GM12878 (cell line): ENCODE measurements around the gene LYPD5. TPM values are rescaled to one million over a fixed set of nuclear protein-coding genes. Genes with fewer than 3 reads are reported as not detected.

ENCODE experiments used
- ATAC-seq: fragments of 200-7000 bp; cut with Tn5 transposase; 3 replicates; pipeline ENCODE4 v1.9.1; 2020; ENCODE audit warnings: mild to moderate bottlenecking, moderate library complexity
- BruUV-seq: library from RNA; stranded (reverse); fragments of 400-500 nt; replicated peaks from 2 replicates; lab custom pipeline; 2021; lab: Mats Ljungman, UMichigan
- CTCF ChIA-PET: fragments of 300-600 bp; sonication (Branson Sonifier 250); formaldehyde crosslinking; extraction: SDS; loops from one replicate; lab custom pipeline; 2021; ENCODE audit warnings: inconsistent platforms; lab: Yijun Ruan, JAX
- POLR2A ChIA-PET: fragments of 350-600 bp; formaldehyde crosslinking; extraction: SDS; loops from one replicate; lab custom pipeline; 2021; ENCODE audit warnings: inconsistent platforms; lab: Charles Lee
- RAD21 ChIA-PET: fragments of 300-600 bp; sonication (Branson Sonifier 250); formaldehyde crosslinking; loops from one replicate; lab custom pipeline; 2023; ENCODE audit warnings: antibody characterized with exemption; ENCODE audit not compliant: unreplicated experiment; lab: Charles Lee
- SMC1A ChIA-PET: fragments of 300-600 bp; sonication (Branson Sonifier 250); formaldehyde crosslinking; loops from one replicate; lab custom pipeline; 2023; ENCODE audit not compliant: unreplicated experiment, uncharacterized antibody; lab: Charles Lee
- DNase-seq: peaks from one replicate; pipeline ENCODE4 v3.0.0-alpha.2; 2011; ENCODE audit warnings: low read depth, low spot score
- FAIRE-seq: peaks from 3 replicates; lab custom pipeline; 2011; peaks lifted over from hg19 to GRCh38; lab: Jason Lieb, UNC
- H2AFZ ChIP-seq: 2 replicates; pipeline ENCODE4 v1.6.0; 2011; ENCODE audit warnings: low read depth, low read length, control low read depth; ENCODE audit not compliant: control insufficient read depth
- H3K27ac ChIP-seq: 2 replicates; pipeline ENCODE4 v1.5.1; 2011; ENCODE audit warnings: control low read depth; ENCODE audit not compliant: control insufficient read depth, insufficient read depth
- H3K27me3 ChIP-seq, 2 experiments: replicated peaks in 1 of 2; 2 replicates each; pipeline versions ENCODE4 v1.6.0 to v1.6.1; 2011; ENCODE audit warnings: low read length in 1 of 2; ENCODE audit not compliant: control insufficient read depth in 2 of 2, insufficient read depth in 2 of 2
- H3K36me3 ChIP-seq, 2 experiments: 2 replicates each; pipeline ENCODE4 v1.5.1; 2011; ENCODE audit warnings: low read length in 1 of 2; ENCODE audit not compliant: control insufficient read depth in 2 of 2, insufficient read depth in 2 of 2
- H3K4me1 ChIP-seq: 2 replicates; pipeline ENCODE4 v1.6.1; 2011; ENCODE audit warnings: mild to moderate bottlenecking, low read length, moderate library complexity, mixed read lengths; ENCODE audit not compliant: control insufficient read depth, insufficient read depth
- H3K4me2 ChIP-seq: 2 replicates; pipeline ENCODE4 v1.6.0; 2011; ENCODE audit warnings: control low read depth; ENCODE audit not compliant: control insufficient read depth, insufficient read depth
- H3K4me3 ChIP-seq: fragments of 200-600 bp; sonication (generic); 2 replicates; pipeline ENCODE4 v1.5.1; 2016
- H3K79me2 ChIP-seq: 2 replicates; pipeline ENCODE4 v1.6.0; 2011; ENCODE audit warnings: low read length; ENCODE audit not compliant: control insufficient read depth, insufficient read depth
- H3K9ac ChIP-seq: 2 replicates; pipeline ENCODE4 v1.8.0; 2011; ENCODE audit warnings: low read length, control low read depth, mixed read lengths; ENCODE audit not compliant: control insufficient read depth, insufficient read depth
- H3K9me3 ChIP-seq: replicated peaks from 3 replicates; pipeline ENCODE4 v1.5.1; 2011; ENCODE audit warnings: mild to moderate bottlenecking, low read length; ENCODE audit not compliant: control insufficient read depth, insufficient read depth
- H4K20me1 ChIP-seq: 2 replicates; pipeline ENCODE4 v1.6.0; 2011; ENCODE audit not compliant: control insufficient read depth, insufficient read depth
- ESRRA ChIP-seq: IDR thresholded peaks from 2 replicates; pipeline ENCODE4 v1.6.1; 2012; ENCODE audit warnings: mild to moderate bottlenecking, low read length, improper control_type of control experiment
- FOXM1 ChIP-seq: IDR thresholded peaks from 2 replicates; pipeline ENCODE4 v1.6.1; 2012; ENCODE audit warnings: low read depth, mild to moderate bottlenecking, inconsistent platforms, low read length, moderate library complexity
- IKZF1 ChIP-seq: fragments of 450-650 bp; conservative IDR thresholded peaks from 2 replicates; pipeline ENCODE4 v1.6.1; 2017; ENCODE audit warnings: antibody characterized with exemption, mild to moderate bottlenecking
- IRF4 ChIP-seq: IDR thresholded peaks from 2 replicates; pipeline ENCODE4 v1.6.1; 2011; ENCODE audit warnings: low read depth, low read length
- MLLT1 ChIP-seq: fragments of 450-650 bp; IDR thresholded peaks from 2 replicates; pipeline ENCODE4 v1.6.1; 2016; ENCODE audit warnings: mild to moderate bottlenecking
- RFX5 ChIP-seq: IDR thresholded peaks from 2 replicates; pipeline ENCODE4 v1.6.1; 2011; ENCODE audit warnings: low read depth, low read length, improper control_type of control experiment
- USF2 ChIP-seq: IDR thresholded peaks from 2 replicates; pipeline ENCODE4 v1.6.1; 2011; ENCODE audit warnings: low read depth, low read length, improper control_type of control experiment, borderline replicate concordance
- WGBS: methylation state at CpG from one replicate; pipeline ENCODE4 v1.1.6; 2016; ENCODE audit warnings: low lambda C conversion rate; ENCODE audit not compliant: insufficient replicate concordance, insufficient coverage; ENCODE audit errors: missing lambda C conversion rate; 5-methylcytosine and 5-hydroxymethylcytosine counted together
- in situ Hi-C: fragments of 300-500 bp; cut with MboI; formaldehyde crosslinking; loops from 9 replicates; pipeline ENCODE4 v1.14.3; 2018; ENCODE audit warnings: mixed read lengths
- intact Hi-C: fragments of 100-400 bp; cut with micrococcal nuclease; formaldehyde crosslinking; loops from one replicate; pipeline ENCODE4 v1.14.2; 2022; ENCODE audit not compliant: unreplicated experiment
- polyA plus RNA-seq, 11 experiments: library from polyadenylated mRNA; depleted of rRNA in 4 of 11; unstranded in 6 of 11; stranded (reverse) in 5 of 11; fragments of >200 nt; fragmentation: Nextera tagmentation in 4 of 11; fragmentation: Illumina TruSeq in 1 of 11; extraction: Ambion mirVana in 4 of 11; extraction: Trizol in 1 of 11; gene quantifications; 1 replicate in 1 of 11; 2 replicates in 10 of 11; pipeline versions ENCODE4 v1.2.1 to v1.2.3, GENCODE V29; 2011 to 2016; ENCODE audit warnings: inconsistent platforms in 2 of 11, missing spikeins in 2 of 11, low read depth in 1 of 11
- total RNA-seq, 4 experiments: library from RNA; depleted of rRNA in 3 of 4; stranded (reverse); fragments of >200 nt in 3 of 4; fragmentation: Illumina TruSeq in 1 of 4; extraction: Trizol in 1 of 4; gene quantifications; 2 replicates each; pipeline versions ENCODE4 v1.2.1 to v1.2.3, GENCODE V29; 2013 to 2021
- TF ChIP-seq, protein P1 (sequence below), 3 experiments: IDR thresholded peaks in 2 of 3; conservative IDR thresholded peaks in 1 of 3; 2 replicates each; pipeline ENCODE4 v1.5.1; 2011; ENCODE audit warnings: low read depth in 3 of 3, low read length in 3 of 3, mild to moderate bottlenecking in 3 of 3, control low read depth in 2 of 3, moderate library complexity in 2 of 3, inconsistent platforms in 1 of 3, mixed read lengths in 1 of 3; ENCODE audit not compliant: control insufficient read depth in 2 of 3, insufficient read depth in 1 of 3; ENCODE audit errors: extremely low read depth in 1 of 3

Gene LYPD5
- total and polyA plus RNA-seq, 10 of the 15 experiments (the other 5 are each of a cell fraction or from before 2014, with no cell fraction given) = 0.04 to 2.2 (median 0.69) TPM; not detected in 1

DNA sequence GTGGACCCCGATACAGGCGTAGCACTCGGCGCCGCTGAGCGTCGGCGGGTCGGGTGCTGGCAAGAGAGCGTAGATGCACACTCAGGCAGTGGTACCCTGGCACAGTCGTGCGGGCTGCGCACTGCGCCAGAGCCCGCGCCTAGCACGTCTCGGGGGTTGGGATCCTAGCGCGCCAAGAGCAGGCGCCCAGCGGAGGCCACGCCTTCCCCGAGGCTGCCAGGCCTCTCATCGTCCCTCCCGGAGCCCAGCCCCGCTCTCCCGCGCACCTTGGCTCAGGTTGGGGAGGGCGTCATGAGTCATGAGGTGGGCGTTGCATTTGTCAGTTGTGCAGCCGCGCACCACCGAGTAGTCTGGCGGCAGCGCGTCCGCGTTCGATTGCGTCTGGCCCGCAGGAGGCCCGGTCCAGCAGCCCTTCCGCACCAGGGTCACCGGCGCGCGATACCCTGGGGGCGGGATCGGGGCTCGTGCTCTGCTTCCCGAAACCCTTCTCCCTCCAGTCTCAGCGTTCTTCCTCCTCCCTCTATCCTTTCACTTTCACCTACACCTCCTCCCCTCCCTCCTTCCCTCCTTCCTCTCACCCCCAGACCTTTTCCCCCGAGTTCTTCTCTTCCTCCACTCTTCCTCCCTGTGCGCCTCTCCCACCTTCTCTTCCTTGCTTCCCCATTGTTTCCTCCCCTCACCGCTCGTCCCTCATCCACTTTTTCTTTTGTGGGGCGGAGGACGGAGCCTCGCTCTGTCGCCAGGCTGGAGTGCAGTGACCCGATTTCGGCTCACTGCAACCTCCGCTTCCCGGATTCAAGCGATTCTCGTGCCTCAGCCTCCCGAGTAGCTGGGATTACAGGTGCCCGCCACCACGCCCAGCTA, 3.5 kb downstream of the LYPD5 start:
- in situ Hi-C loops = no loop called here
- TF ChIP-seq IRF4 (no peak), IKZF1 (0 out of 2 replicates have a peak, but pooled peaks have one; percentile 19), RFX5 (no peak), MLLT1 (0 out of 2 replicates have a peak, but pooled peaks have one; percentile 42), ESRRA (no peak), FOXM1 (no peak), USF2 (no peak)
- TF ChIP-seq, protein P1, sequence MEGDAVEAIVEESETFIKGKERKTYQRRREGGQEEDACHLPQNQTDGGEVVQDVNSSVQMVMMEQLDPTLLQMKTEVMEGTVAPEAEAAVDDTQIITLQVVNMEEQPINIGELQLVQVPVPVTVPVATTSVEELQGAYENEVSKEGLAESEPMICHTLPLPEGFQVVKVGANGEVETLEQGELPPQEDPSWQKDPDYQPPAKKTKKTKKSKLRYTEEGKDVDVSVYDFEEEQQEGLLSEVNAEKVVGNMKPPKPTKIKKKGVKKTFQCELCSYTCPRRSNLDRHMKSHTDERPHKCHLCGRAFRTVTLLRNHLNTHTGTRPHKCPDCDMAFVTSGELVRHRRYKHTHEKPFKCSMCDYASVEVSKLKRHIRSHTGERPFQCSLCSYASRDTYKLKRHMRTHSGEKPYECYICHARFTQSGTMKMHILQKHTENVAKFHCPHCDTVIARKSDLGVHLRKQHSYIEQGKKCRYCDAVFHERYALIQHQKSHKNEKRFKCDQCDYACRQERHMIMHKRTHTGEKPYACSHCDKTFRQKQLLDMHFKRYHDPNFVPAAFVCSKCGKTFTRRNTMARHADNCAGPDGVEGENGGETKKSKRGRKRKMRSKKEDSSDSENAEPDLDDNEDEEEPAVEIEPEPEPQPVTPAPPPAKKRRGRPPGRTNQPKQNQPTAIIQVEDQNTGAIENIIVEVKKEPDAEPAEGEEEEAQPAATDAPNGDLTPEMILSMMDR (IDR thresholded peaks at IDR 0.05 in 2 of 3, conservative IDR thresholded peaks at IDR 0.05 in 1 of 3; ENCODE audit: control insufficient read depth in 2 of 3, extremely low read depth in 1 of 3, insufficient read depth in 1 of 3, low read depth in 3 of 3, low read length in 3 of 3) = no peak
- TF ChIP-seq, all 136 proteins: peak for 2
- Histone ChIP-seq H3K9ac (0 out of 2 replicates have a peak overlapping the region, but pooled peaks have one; percentile 8), H4K20me1 (0 out of 2 replicates have a peak, but pooled peaks cover 2% of the 10 kb centered on the region), H3K4me2 (peak overlapping the region; percentile 95), H2AFZ (peak overlapping the region; percentile 69), H3K79me2 (no peaks in the 10 kb centered on the region), H3K27me3 (no peaks in the 10 kb centered on the region), H3K36me3 (no peaks in the 10 kb centered on the region), H3K4me1 (peaks cover 4% of the 10 kb centered on the region), H3K9me3 (no peaks in the 10 kb centered on the region; the same call in 2 of the 3 replicates), H3K27ac (no peak overlapping the region), H3K4me3 (peak overlapping the region; percentile 60; the same call in 1 of the 2 replicates)
- CTCF ChIA-PET = no interaction called here
- ATAC-seq (peak; percentile 67), DNase-seq (no peak), FAIRE-seq (no peak)
- POLR2A ChIA-PET = no interaction called here
- intact Hi-C loops = no loop called here
- SMC1A ChIA-PET = no interaction called here
- BruUV-seq = no TSS peak
- RAD21 ChIA-PET = no interaction called here
- 28% methylated on average over 63 of the region's 70 CpGs for WGBS
